Keratinocyte (primary cell): Measurements from ENCODE around the gene DBX2. TPM values are rescaled to one million over a fixed set of nuclear protein-coding genes. Genes with fewer than 3 reads are reported as not detected.

Experiments used
- DNase-seq: peaks from one replicate; pipeline ENCODE4 v3.0.0-alpha.2; 2011; ENCODE audit warnings: low read depth, missing footprints, low spot score
- FAIRE-seq: peaks from 2 replicates; lab custom pipeline; 2011; peaks lifted over from hg19 to GRCh38; lab: Jason Lieb, UNC
- H2AFZ ChIP-seq: 2 replicates; pipeline ENCODE4 v1.6.0; 2012; ENCODE audit warnings: low read length, control low read depth, inconsistent platforms; ENCODE audit not compliant: control insufficient read depth
- H3K27ac ChIP-seq: 2 replicates; pipeline ENCODE4 v1.5.1; 2011; ENCODE audit warnings: low read length; ENCODE audit not compliant: control insufficient read depth, insufficient read depth
- H3K27me3 ChIP-seq: 3 replicates; pipeline ENCODE4 v1.6.0; 2011; ENCODE audit warnings: low read length; ENCODE audit not compliant: control insufficient read depth, insufficient read depth; ENCODE audit errors: extremely low read depth
- H3K36me3 ChIP-seq, 2 experiments: 2 replicates in 1 of 2; 3 replicates in 1 of 2; pipeline ENCODE4 v1.5.1; 2011; ENCODE audit warnings: low read length in 2 of 2, mild to moderate bottlenecking in 1 of 2; ENCODE audit not compliant: control insufficient read depth in 2 of 2, insufficient read depth in 2 of 2; ENCODE audit errors: extremely low read depth in 1 of 2
- H3K4me1 ChIP-seq: 3 replicates; pipeline ENCODE4 v1.5.1; 2011; ENCODE audit warnings: low read length; ENCODE audit not compliant: control insufficient read depth, insufficient read depth; ENCODE audit errors: extremely low read depth
- H3K4me2 ChIP-seq: 3 replicates; pipeline ENCODE4 v1.6.0; 2011; ENCODE audit warnings: low read depth, low read length; ENCODE audit not compliant: control insufficient read depth, insufficient read depth; ENCODE audit errors: extremely low read depth
- H3K4me3 ChIP-seq, 3 experiments: fragments of 200-600 bp in 1 of 3; sonication (generic) in 1 of 3; 2 replicates in 2 of 3; 3 replicates in 1 of 3; pipeline ENCODE4 v1.5.1; 2011 to 2016; ENCODE audit warnings: low read length in 3 of 3, mild to moderate bottlenecking in 3 of 3, control low read depth in 2 of 3, inconsistent platforms in 1 of 3, low read depth in 1 of 3, mixed read lengths in 1 of 3, mixed run types in 1 of 3, moderate library complexity in 1 of 3; ENCODE audit not compliant: control insufficient read depth in 2 of 3, insufficient read depth in 2 of 3; ENCODE audit errors: extremely low read depth in 1 of 3
- H3K79me2 ChIP-seq: 2 replicates; pipeline ENCODE4 v1.6.0; 2012; ENCODE audit warnings: low read length; ENCODE audit not compliant: control insufficient read depth, insufficient read depth
- H3K9ac ChIP-seq: 3 replicates; pipeline ENCODE4 v1.6.0; 2011; ENCODE audit warnings: low read length; ENCODE audit not compliant: control insufficient read depth, insufficient read depth; ENCODE audit errors: extremely low read depth
- H3K9me1 ChIP-seq: 3 replicates; pipeline ENCODE4 v1.6.0; 2011; ENCODE audit warnings: low read length; ENCODE audit not compliant: control insufficient read depth, insufficient read depth; ENCODE audit errors: extremely low read depth
- H3K9me3 ChIP-seq: 2 replicates; pipeline ENCODE4 v1.5.1; 2012; ENCODE audit warnings: low read depth, low read length; ENCODE audit not compliant: control insufficient read depth
- H4K20me1 ChIP-seq: 3 replicates; pipeline ENCODE4 v1.6.0; 2011; ENCODE audit warnings: low read length; ENCODE audit not compliant: control insufficient read depth, insufficient read depth; ENCODE audit errors: extremely low read depth
- EZH2 ChIP-seq: IDR thresholded peaks from one replicate; pipeline ENCODE4 v1.6.1; 2012; ENCODE audit warnings: inconsistent platforms, mild to moderate bottlenecking, low read length, moderate library complexity
- dilution Hi-C: fragments of 300-500 bp; cut with MboI; formaldehyde crosslinking; loops from one replicate; pipeline ENCODE4 v1.7.0; 2020; ENCODE audit warnings: low sequenced_read_pairs; ENCODE audit not compliant: extremely low pct_ligation_motif_present
- polyA plus RNA-seq, 5 experiments: library from polyadenylated mRNA; depleted of rRNA in 3 of 5; stranded (reverse) in 3 of 5; stranded (forward) in 1 of 5; unstranded in 1 of 5; fragments of >200 nt; gene quantifications; 1 replicate in 1 of 5; 2 replicates in 3 of 5; 3 replicates in 1 of 5; pipeline versions ENCODE4 v1.2.1 to v1.2.3, GENCODE V29; 2011 to 2012; ENCODE audit warnings: missing spikeins in 2 of 5, low read depth in 1 of 5, low replicate concordance in 1 of 5
- TF ChIP-seq, protein P1 (sequence below), 3 experiments: IDR thresholded peaks in 1 of 3; conservative IDR thresholded peaks in 1 of 3; optimal IDR thresholded peaks in 1 of 3; 2 replicates in 2 of 3; 3 replicates in 1 of 3; pipeline versions ENCODE3 to v1.5.1; 2011; ENCODE audit warnings: low read length in 3 of 3, mild to moderate bottlenecking in 3 of 3, moderate library complexity in 2 of 3, control low read depth in 1 of 3, inconsistent platforms in 1 of 3; ENCODE audit not compliant: insufficient read depth in 2 of 3; ENCODE audit errors: extremely low read depth in 1 of 3

DBX2 gene
- polyA plus RNA-seq, 1 donor (not counting 4 experiments of a cell fraction or from before 2014, with no cell fraction given) = not detected

DNA sequence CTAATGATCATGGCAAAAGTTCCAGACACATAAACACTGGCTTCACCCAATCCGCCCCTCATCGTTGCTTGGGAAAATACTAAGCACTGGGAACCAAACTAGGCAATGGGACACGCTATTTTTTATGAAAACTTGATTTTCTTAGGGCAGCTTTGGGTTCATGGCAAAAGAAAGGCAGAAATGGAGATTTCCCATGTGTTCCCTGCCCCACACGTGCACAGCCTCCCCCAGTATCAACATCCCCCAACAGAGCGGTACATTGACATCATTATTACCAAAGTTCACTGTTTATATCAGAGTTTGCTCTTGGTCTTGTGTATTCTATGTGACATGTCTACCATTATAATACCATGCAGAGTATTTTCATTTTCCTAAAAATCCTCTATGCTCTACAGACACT, 71.0 kb downstream of the DBX2 start:
- H4K20me1 ChIP-seq = no peaks in the 10 kb centered on the region
- no peak overlapping the region for H3K9ac ChIP-seq
- TF ChIP-seq, protein P1, sequence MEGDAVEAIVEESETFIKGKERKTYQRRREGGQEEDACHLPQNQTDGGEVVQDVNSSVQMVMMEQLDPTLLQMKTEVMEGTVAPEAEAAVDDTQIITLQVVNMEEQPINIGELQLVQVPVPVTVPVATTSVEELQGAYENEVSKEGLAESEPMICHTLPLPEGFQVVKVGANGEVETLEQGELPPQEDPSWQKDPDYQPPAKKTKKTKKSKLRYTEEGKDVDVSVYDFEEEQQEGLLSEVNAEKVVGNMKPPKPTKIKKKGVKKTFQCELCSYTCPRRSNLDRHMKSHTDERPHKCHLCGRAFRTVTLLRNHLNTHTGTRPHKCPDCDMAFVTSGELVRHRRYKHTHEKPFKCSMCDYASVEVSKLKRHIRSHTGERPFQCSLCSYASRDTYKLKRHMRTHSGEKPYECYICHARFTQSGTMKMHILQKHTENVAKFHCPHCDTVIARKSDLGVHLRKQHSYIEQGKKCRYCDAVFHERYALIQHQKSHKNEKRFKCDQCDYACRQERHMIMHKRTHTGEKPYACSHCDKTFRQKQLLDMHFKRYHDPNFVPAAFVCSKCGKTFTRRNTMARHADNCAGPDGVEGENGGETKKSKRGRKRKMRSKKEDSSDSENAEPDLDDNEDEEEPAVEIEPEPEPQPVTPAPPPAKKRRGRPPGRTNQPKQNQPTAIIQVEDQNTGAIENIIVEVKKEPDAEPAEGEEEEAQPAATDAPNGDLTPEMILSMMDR (optimal IDR thresholded peaks at IDR 0.05 in 1 of 3, IDR thresholded peaks at IDR 0.05 in 1 of 3, conservative IDR thresholded peaks at IDR 0.05 in 1 of 3; ENCODE audit: extremely low read depth in 1 of 3, insufficient read depth in 2 of 3, low read length in 3 of 3) = no peak
- TF ChIP-seq EZH2 = no peak
- H3K36me3 ChIP-seq = no peaks in the 10 kb centered on the region
- H3K4me2 ChIP-seq = no peak overlapping the region
- no peak overlapping the region for H3K4me3 ChIP-seq
- dilution Hi-C loops = no loop called here
- H3K9me1 ChIP-seq = no peaks in the 10 kb centered on the region
- no peaks in the 10 kb centered on the region for H3K9me3 ChIP-seq
- H2AFZ ChIP-seq = no peak overlapping the region
- DNase-seq (no peak), FAIRE-seq (no peak)
- H3K27ac ChIP-seq = no peak overlapping the region
- H3K79me2 ChIP-seq = no peaks in the 10 kb centered on the region
- H3K4me1 ChIP-seq = no peaks in the 10 kb centered on the region
- no peaks in the 10 kb centered on the region for H3K27me3 ChIP-seq

DNA sequence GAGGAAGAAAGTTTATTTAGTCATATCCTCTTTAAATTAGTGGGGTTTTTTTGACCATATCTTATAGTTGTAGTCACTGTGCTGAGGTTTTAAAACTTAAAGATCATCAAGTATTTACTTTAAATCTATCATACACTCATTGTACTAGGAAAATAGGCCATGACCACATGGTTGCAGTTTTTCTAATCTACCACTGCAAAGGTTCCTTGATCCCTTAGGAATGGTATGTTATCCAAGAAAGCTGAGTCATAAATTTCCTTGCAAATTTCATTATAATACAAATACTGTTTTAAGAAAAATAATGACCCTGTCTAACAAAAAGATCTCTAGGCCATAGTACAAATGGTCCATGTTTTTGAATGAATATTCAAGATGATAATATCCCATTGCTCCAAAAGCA, 74.7 kb downstream of the DBX2 start:
- DNase-seq = no peak
- Histone ChIP-seq H3K27ac (no peak overlapping the region), H2AFZ (no peak overlapping the region), H3K4me3 (no peak overlapping the region), H3K4me2 (no peak overlapping the region), H3K4me1 (no peaks in the 10 kb centered on the region), H3K9me1 (no peaks in the 10 kb centered on the region), H4K20me1 (no peaks in the 10 kb centered on the region), H3K79me2 (no peaks in the 10 kb centered on the region), H3K9me3 (no peaks in the 10 kb centered on the region), H3K9ac (no peak overlapping the region), H3K36me3 (no peaks in the 10 kb centered on the region), H3K27me3 (no peaks in the 10 kb centered on the region)
- no peak for TF ChIP-seq EZH2
- TF ChIP-seq, protein P1 (optimal IDR thresholded peaks at IDR 0.05 in 1 of 3, IDR thresholded peaks at IDR 0.05 in 1 of 3, conservative IDR thresholded peaks at IDR 0.05 in 1 of 3; ENCODE audit: extremely low read depth in 1 of 3, insufficient read depth in 2 of 3, low read length in 3 of 3) = no peak
- FAIRE-seq = no peak
- dilution Hi-C loops = no loop called here
